ENCODE measurements around the gene ADAP1.

ADAP1 gene

DNA sequence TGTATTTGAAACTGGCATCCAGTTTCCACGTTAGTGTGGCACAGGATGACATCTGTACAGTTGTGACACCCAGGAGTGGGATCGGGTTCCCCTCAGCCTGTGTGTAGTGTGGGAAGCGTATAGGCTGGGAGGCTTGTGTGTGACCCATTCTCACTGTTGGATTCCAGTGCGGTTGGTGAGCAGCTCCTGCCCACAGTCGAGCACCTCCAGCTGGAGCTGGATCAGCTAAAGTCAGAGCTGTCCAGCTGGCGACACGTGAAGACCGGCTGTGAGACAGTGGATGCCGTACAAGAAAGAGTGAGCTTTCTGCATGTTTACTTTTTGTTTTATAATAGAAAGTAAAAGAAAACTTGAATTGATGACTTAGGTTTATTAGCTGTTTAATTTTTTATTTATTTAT, 96.8 kb downstream of the ADAP1 start:
- in situ Hi-C loops (cut with MboI; ENCODE audit: low pct_unique_long_range_greater_than_20kb, low sequenced_read_pairs): no loop called here
- no peak for DNase-seq

DNA sequence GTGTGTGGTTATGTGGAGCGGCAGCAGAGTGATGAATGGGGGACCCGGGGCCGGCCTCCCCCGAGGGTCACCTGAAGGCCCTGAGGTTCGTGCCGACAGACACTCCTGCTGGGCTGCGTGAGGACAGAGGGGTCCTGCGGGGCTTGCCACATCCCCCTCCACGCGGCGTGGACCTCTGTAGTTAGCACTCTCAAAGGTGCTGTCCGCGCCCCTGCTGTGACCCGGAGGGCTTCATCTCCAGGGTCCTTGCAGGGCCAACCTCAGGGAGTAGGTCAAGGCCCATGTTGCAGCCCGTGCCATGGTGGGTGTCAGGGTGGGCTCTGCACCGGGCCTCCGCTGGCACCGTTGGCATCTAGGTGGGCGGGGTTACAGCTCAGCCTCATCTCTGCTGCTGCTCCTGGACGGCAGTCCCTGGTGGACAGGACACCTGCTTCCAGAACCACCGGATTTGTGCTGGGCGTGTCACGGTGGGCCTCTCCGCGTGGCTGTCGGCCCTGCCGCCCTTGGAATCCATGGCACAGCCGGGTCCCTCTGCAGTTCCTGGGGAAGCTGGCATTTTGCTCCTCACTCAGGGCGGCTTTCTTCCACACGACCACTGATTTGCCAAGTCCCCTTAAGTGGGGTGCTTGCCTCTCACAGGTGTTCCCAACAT, 97.9 kb downstream of the ADAP1 start:
- DNase-seq: no peak
- in situ Hi-C loops (cut with MboI; ENCODE audit: low pct_unique_long_range_greater_than_20kb, low sequenced_read_pairs): no loop called here

DNA sequence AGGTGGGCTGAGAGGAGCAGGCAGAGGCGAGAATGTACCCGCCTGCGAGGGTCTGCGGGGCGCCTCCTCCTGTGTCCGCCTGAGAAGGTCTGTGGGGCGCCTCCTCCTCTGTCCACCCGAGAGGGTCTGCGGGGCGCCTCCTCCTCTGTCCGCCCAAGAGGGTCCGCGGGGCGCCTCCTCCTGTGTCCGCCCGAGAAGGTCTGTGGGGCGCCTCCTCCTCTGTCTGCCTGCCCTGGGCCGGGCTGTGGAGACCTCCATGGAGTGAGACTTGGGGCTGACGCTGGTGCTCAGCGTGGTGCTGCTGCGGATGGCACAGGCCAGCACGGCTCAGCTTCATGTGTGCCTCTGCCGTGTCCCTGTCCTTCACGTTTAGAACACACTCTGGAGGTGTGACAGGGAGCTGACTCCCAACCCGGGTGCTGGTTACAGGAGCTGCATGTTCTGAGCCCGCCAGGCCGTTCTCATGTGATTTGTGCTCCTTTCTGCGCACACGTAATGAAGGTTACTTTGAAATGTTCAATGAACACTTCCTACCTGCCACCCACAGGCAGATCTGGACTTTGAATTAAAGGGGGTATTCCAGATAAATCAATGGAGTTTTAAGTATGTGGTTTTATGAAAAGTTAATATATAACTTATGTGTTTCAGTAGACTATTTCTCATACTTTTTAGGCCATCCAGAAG, 98.7 kb downstream of the ADAP1 start:
- no peak for DNase-seq
- in situ Hi-C loops (cut with MboI; ENCODE audit: low pct_unique_long_range_greater_than_20kb, low sequenced_read_pairs): no loop called here

DNA sequence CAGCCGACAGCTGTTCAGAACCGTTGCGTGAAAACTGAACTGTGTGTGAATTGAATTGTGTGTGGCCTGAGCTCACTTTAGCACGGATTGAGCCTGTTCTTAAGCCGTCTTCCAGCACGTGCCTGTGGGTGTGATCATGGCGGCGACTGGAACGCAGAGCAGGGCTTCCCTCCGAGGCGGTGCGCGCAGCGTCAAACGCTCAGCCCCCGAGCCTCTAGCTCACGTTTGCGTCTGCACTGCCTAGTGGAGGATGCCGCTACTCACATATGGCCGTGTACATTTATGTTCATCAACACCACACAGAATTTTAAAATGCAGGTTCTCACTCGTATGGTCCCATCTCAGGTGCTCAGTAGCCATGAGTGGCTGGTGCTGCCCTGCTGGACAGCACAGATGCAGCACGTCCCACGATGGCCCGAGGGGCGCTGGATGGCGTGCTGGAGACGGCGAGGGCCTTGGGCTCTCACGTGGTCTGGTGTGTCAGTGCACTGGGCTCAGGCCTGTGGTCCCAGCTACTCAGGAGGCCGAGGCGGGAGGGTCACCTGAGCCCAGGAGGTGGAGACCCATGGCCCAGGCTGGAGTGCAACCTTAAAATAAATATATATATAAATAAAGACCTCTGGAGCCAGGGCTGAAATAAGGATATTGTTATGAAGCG, 100.2 kb downstream of the ADAP1 start:
- DNase-seq: no peak
- in situ Hi-C loops (cut with MboI; ENCODE audit: low pct_unique_long_range_greater_than_20kb, low sequenced_read_pairs): no loop called here

DNA sequence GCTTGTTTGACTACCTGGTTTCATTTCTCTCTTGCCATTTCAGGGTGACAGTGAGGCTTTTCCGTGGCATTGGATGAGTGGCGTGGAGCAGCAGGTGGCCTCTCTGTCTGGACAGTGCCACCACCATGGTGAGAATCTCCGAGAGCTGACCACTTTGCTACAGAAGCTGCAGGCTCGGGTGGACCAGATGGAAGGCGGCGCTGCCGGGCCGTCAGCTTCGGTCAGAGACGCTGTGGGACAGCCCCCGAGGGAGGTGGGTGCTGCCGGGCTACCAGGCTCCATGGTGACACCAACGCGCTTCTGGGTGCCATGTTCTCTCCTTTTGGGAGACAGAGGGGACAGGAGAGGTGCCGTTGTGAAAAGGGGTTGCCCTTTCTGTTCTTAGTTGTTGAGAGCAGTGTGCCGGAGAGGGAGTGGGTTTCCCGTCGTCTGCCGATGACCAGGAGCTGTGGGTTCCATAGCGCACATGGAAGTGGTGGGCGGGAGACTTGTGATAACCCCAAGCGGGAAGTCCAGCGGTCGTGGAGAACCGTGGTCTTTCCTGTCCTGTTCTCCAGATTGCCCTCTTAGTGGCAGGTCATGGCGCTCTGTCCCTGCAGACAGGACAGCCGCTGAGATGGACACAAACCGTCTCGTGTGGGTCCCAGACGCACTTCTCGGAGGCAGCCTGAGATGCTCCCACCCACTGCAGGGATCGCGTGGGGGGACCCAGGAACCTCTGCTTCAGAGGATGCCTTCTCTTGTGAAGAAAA, 100.9 kb downstream of the ADAP1 start:
- in situ Hi-C loops (cut with MboI; ENCODE audit: low pct_unique_long_range_greater_than_20kb, low sequenced_read_pairs): no loop called here
- no peak for DNase-seq

DNA sequence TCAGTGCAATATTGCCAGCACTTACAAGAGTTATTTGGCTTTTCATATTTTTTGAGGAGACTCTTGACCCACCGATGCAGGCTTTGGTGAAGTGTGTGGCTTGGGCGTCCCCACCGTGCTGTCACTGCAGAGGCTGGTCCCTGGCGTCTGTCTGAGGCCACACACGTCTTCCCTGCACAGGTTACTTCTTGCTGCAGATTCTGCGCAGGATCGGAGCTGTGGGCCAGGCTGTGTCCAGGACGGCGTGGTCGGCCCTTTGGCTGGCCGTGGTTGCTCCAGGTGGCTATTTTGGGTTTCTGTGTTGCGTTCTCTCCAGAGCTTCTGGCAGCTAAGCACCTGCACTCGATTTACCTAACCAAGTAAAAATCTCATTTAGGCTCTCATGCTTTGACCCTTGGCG, 103.3 kb downstream of the ADAP1 start:
- in situ Hi-C loops (cut with MboI; ENCODE audit: low pct_unique_long_range_greater_than_20kb, low sequenced_read_pairs): no loop called here

DNA sequence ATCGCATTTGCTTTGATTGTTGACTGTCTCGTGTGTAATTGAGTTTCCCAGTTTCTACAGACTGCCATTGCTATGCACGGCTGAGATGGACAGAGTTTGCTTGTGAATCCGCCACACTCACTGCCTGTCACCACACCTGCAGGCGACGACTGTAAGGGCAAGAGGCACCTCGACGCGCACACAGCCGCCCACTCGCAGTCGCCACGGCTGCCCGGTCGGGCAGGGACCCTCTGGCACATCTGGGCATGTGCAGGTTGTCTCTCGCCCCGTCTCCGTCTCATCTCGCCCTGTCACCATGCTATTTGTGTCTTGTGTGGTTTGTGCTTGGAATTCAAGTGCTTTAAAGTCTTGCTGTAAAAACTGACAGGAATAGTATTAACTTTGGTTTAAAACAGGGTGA, 104.7 kb downstream of the ADAP1 start:
- in situ Hi-C loops (cut with MboI; ENCODE audit: low pct_unique_long_range_greater_than_20kb, low sequenced_read_pairs): no loop called here
- no peak for DNase-seq

More for the DNA sequence above, 103.3 kb downstream of the ADAP1 start:
- DNase-seq: no peak

DNA sequence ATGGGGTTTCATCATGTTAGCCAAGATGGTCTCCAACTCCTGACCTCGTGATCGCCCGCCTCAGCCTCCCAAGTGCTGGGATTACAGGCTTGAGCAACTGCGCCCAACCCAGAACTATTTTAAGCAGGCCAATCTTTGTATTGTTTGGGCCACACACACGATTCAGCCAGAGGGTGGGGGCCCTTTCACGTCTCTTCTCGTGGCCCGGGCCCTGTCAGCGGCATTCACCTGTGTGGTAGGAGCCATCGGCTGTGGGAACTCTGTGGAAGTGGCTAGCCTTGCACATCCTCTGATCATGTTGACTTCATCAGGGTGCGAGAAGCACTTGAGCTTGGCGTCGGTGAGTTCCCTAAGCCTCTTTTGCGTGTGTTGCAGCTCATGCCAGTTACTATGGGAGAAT, 105.3 kb downstream of the ADAP1 start:
- in situ Hi-C loops (cut with MboI; ENCODE audit: low pct_unique_long_range_greater_than_20kb, low sequenced_read_pairs): no loop called here
- no peak for DNase-seq
